Rectal smooth muscle tissue (tissue), 1 donor: ENCODE data around the gene GATA1.
"Not testable (repeated sequence)": the region's sequence is repeated elsewhere in the genome, so short reads cannot be mapped to it uniquely, and the experiment has no call there.

Experiments
- H3K27ac ChIP-seq: one replicate; pipeline ENCODE4 v1.7.0; 2013; ENCODE audit warnings: low read depth, low read length, inconsistent platforms
- H3K27me3 ChIP-seq: one replicate; pipeline ENCODE4 v1.7.0; 2013; ENCODE audit warnings: low read length; ENCODE audit not compliant: control insufficient read depth, insufficient read depth
- H3K36me3 ChIP-seq: one replicate; pipeline ENCODE4 v1.7.0; 2013; ENCODE audit warnings: low read length; ENCODE audit not compliant: control insufficient read depth, insufficient read depth
- H3K4me1 ChIP-seq: one replicate; pipeline ENCODE4 v1.7.0; 2013; ENCODE audit warnings: low read length; ENCODE audit not compliant: control insufficient read depth, insufficient read depth
- H3K4me3 ChIP-seq: one replicate; pipeline ENCODE4 v1.7.0; 2013; ENCODE audit warnings: low read length
- H3K9ac ChIP-seq: one replicate; pipeline ENCODE4 v1.7.0; 2013; ENCODE audit warnings: low read length

GATA1 gene

GRCh38 chrX:48801280-48802088 lies 15.1 kb downstream of the GATA1 start, which contains the start of gene HDAC6:
HDAC6 (plus strand) TSS chrX:48802067; CDS start chrX:48802693, 626 bp downstream.
- peak within 1 kb of the TSS; percentile 78 for H3K4me3 ChIP-seq
- no peaks in the 10 kb centered on the region for H3K4me1 ChIP-seq
- no peaks in the 10 kb centered on the region for H3K27me3 ChIP-seq
- peak within 1 kb of the TSS; percentile 98 for H3K27ac ChIP-seq
- peaks cover 3% of the 10 kb centered on the region for H3K36me3 ChIP-seq
- H3K9ac ChIP-seq: peak within 1 kb of the TSS; percentile 80

GRCh38 chrX:48802089-48802904 lies 15.9 kb downstream of the GATA1 start:
- H3K4me1 ChIP-seq: no peaks in the 10 kb centered on the region
- no peaks in the 10 kb centered on the region for H3K27me3 ChIP-seq
- H3K36me3 ChIP-seq: peaks cover 3% of the 10 kb centered on the region
- H3K9ac ChIP-seq: peak overlapping the region; percentile 80
- peak overlapping the region; percentile 77 for H3K4me3 ChIP-seq
- H3K27ac ChIP-seq: peak overlapping the region; percentile 98

- peak overlapping the region; percentile 26 for H3K9ac ChIP-seq
- no peaks in the 10 kb centered on the region for H3K27me3 ChIP-seq
- H3K4me1 ChIP-seq: no peaks in the 10 kb centered on the region
- peak overlapping the region; percentile 98 for H3K27ac ChIP-seq
- H3K4me3 ChIP-seq: peak overlapping the region; percentile 77
- peaks cover 3% of the 10 kb centered on the region for H3K36me3 ChIP-seq
These were observed 16.5 kb downstream of the GATA1 start for GRCh38 chrX:48802905-48803200.

GRCh38 chrX:48806081-48806480 lies 19.7 kb downstream of the GATA1 start:
- Histone ChIP-seq H3K9ac (no peak overlapping the region), H3K27me3 (no peaks in the 10 kb centered on the region), H3K36me3 (peaks cover 3% of the 10 kb centered on the region), H3K4me1 (no peaks in the 10 kb centered on the region), H3K27ac (no peak overlapping the region), H3K4me3 (no peak overlapping the region)

- Histone ChIP-seq H3K4me3 (no peak overlapping the region), H3K27ac (no peak overlapping the region), H3K36me3 (peaks cover 8% of the 10 kb centered on the region), H3K4me1 (no peaks in the 10 kb centered on the region), H3K9ac (no peak overlapping the region), H3K27me3 (no peaks in the 10 kb centered on the region)
These were observed 27.3 kb downstream of the GATA1 start for GRCh38 chrX:48813644-48814043.

- Histone ChIP-seq H3K9ac (no peak overlapping the region), H3K36me3 (peaks cover 8% of the 10 kb centered on the region), H3K27me3 (no peaks in the 10 kb centered on the region), H3K4me1 (no peaks in the 10 kb centered on the region), H3K27ac (no peak overlapping the region), H3K4me3 (no peak overlapping the region)
These were observed 28.3 kb downstream of the GATA1 start for GRCh38 chrX:48814722-48815121.

- no peaks in the 10 kb centered on the region for H3K4me1 ChIP-seq
- H3K36me3 ChIP-seq: peaks cover 10% of the 10 kb centered on the region
- H3K4me3 ChIP-seq: no peak overlapping the region
- H3K27ac ChIP-seq: no peak overlapping the region
- no peak overlapping the region for H3K9ac ChIP-seq
- no peaks in the 10 kb centered on the region for H3K27me3 ChIP-seq
These were observed 28.9 kb downstream of the GATA1 start for GRCh38 chrX:48815266-48815665.

GRCh38 chrX:48816014-48816810 lies 29.8 kb downstream of the GATA1 start:
- Histone ChIP-seq H3K36me3 (peaks cover 12% of the 10 kb centered on the region), H3K4me3 (no peak overlapping the region), H3K27ac (no peak overlapping the region), H3K9ac (no peak overlapping the region), H3K27me3 (no peaks in the 10 kb centered on the region), H3K4me1 (no peaks in the 10 kb centered on the region)

- H3K27me3 ChIP-seq: no peaks in the 10 kb centered on the region
- H3K9ac ChIP-seq: no peak overlapping the region
- peaks cover 18% of the 10 kb centered on the region for H3K36me3 ChIP-seq
- H3K4me3 ChIP-seq: no peak overlapping the region
- H3K4me1 ChIP-seq: no peaks in the 10 kb centered on the region
- H3K27ac ChIP-seq: no peak overlapping the region
These were observed 31.7 kb downstream of the GATA1 start for GRCh38 chrX:48818098-48818497.

- no peak overlapping the region for H3K4me3 ChIP-seq
- no peak overlapping the region for H3K9ac ChIP-seq
- H3K4me1 ChIP-seq: no peaks in the 10 kb centered on the region
- H3K36me3 ChIP-seq: peaks cover 19% of the 10 kb centered on the region
- H3K27me3 ChIP-seq: no peaks in the 10 kb centered on the region
- no peak overlapping the region for H3K27ac ChIP-seq
These were observed 32.5 kb downstream of the GATA1 start for GRCh38 chrX:48818866-48819265.

GRCh38 chrX:48819394-48819793 lies 33.0 kb downstream of the GATA1 start:
- not testable (repeated sequence) for H3K9ac ChIP-seq, H3K27me3 ChIP-seq, H3K4me3 ChIP-seq, H3K27ac ChIP-seq, H3K4me1 ChIP-seq
- peaks cover 23% of the 10 kb centered on the region for H3K36me3 ChIP-seq

- Histone ChIP-seq H3K9ac (no peak overlapping the region), H3K27ac (no peak overlapping the region), H3K36me3 (peaks cover 24% of the 10 kb centered on the region), H3K4me1 (no peaks in the 10 kb centered on the region), H3K4me3 (no peak overlapping the region), H3K27me3 (no peaks in the 10 kb centered on the region)
These were observed 36.7 kb downstream of the GATA1 start for GRCh38 chrX:48823053-48823452.
